SK-N-MC (cell line): ENCODE data around the gene AOPEP.
"Not testable (repeated sequence)": the region's sequence is repeated elsewhere in the genome, so short reads cannot be mapped to it uniquely, and the experiment has no call there.

Experiments
- EZH2 ChIP-seq: fragments of 200-600 bp; sonication (generic); IDR thresholded peaks from one replicate; pipeline ENCODE4 v1.6.1; 2017; ENCODE audit warnings: antibody characterized with exemption
- FOXP2 ChIP-seq: optimal IDR thresholded peaks from 2 replicates; pipeline ENCODE3; 2011; ENCODE audit warnings: mild to moderate bottlenecking, moderate library complexity; ENCODE audit not compliant: insufficient read depth; ENCODE audit errors: extremely low read length, control extremely low read depth
- POLR2AphosphoS5 ChIP-seq: IDR thresholded peaks from 2 replicates; pipeline ENCODE4 v1.6.1; 2012; ENCODE audit warnings: mild to moderate bottlenecking, low read depth, low read length, borderline replicate concordance

- TF ChIP-seq EZH2, POLR2AphosphoS5, FOXP2: not testable (repeated sequence)
Measured at GRCh38 chr9:94966046-94966445, 239.5 kb downstream of the AOPEP start.
